DND-41 (cell line): ENCODE data around the gene AP2M1.

Source experiments
- CTCF ChIP-seq: IDR thresholded peaks from 2 replicates; pipeline ENCODE4 v1.5.1; 2012; ENCODE audit warnings: borderline replicate concordance, low read length, moderate library complexity, mild to moderate bottlenecking; ENCODE audit not compliant: poor library complexity, severe bottlenecking; ENCODE audit errors: extremely low read depth
- EZH2 ChIP-seq: IDR thresholded peaks from 3 replicates; pipeline ENCODE4 v1.6.1; 2012; ENCODE audit warnings: borderline replicate concordance, low read depth, mild to moderate bottlenecking, moderate library complexity, low read length, inconsistent platforms; ENCODE audit not compliant: severe bottlenecking

GRCh38 chr3:184144505-184144904, 30.1 kb upstream of the AP2M1 start:
- TF ChIP-seq EZH2: no peak
- no peak for TF ChIP-seq CTCF
